Brain microvascular endothelial cell (primary cell): ENCODE data around the gene DEPDC5.
A peak's percentile ranks its signal among the peaks of the same experiment; 100 is the strongest.

Experiments
- DNase-seq: peaks from one replicate; pipeline ENCODE4 v3.0.0-alpha.2; 2020
- H3K27ac ChIP-seq: fragments of 250-450 bp; sonication (Bioruptor Pico); 2 replicates; pipeline ENCODE4 v1.5.1; 2020; ENCODE audit warnings: mild to moderate bottlenecking, moderate library complexity
- H3K27me3 ChIP-seq: fragments of 250-450 bp; sonication (Bioruptor Pico); replicated peaks from 2 replicates; pipeline ENCODE4 v1.5.1; 2020; ENCODE audit warnings: mild to moderate bottlenecking
- H3K36me3 ChIP-seq: fragments of 250-450 bp; sonication (Bioruptor Pico); replicated peaks from 2 replicates; pipeline ENCODE4 v1.5.1; 2020; ENCODE audit warnings: mild to moderate bottlenecking
- H3K4me3 ChIP-seq: 2 replicates; pipeline ENCODE4 v1.5.1; 2011; ENCODE audit warnings: low read depth, mild to moderate bottlenecking, control low read depth, low read length, moderate library complexity
- CTCF ChIP-seq: IDR thresholded peaks from 2 replicates; pipeline ENCODE4 v1.5.1; 2011; ENCODE audit warnings: low read depth, mild to moderate bottlenecking, moderate library complexity, low read length, control low read depth, inconsistent platforms; ENCODE audit errors: missing control alignments
- in situ Hi-C: cut with HindIII; loops from 2 replicates; pipeline ENCODE4 v1.10.0; 2017; ENCODE audit warnings: low sequenced_read_pairs, low pct_ligation_motif_present

The DEPDC5 gene

GRCh38 chr22:31743871-31744270, 9.9 kb upstream of the DEPDC5 start:
- peaks cover 9% of the 10 kb centered on the region for H3K36me3 ChIP-seq
- in situ Hi-C loops: no loop called here

GRCh38 chr22:31747441-31747840, 6.4 kb upstream of the DEPDC5 start:
- H3K4me3 ChIP-seq: no peak overlapping the region
- in situ Hi-C loops: no loop called here
- no peaks in the 10 kb centered on the region for H3K36me3 ChIP-seq
- no peak for TF ChIP-seq CTCF
- DNase-seq: no peak
- no peaks in the 10 kb centered on the region for H3K27me3 ChIP-seq
- no peak overlapping the region for H3K27ac ChIP-seq

More at GRCh38 chr22:31743871-31744270, 9.9 kb upstream of the DEPDC5 start:
- no peak for TF ChIP-seq CTCF
- no peak overlapping the region for H3K4me3 ChIP-seq
- H3K27me3 ChIP-seq: no peaks in the 10 kb centered on the region
- H3K27ac ChIP-seq: no peak overlapping the region
- DNase-seq: no peak

- Histone ChIP-seq H3K27ac (no peak overlapping the region), H3K4me3 (peak overlapping the region; percentile 95), H3K36me3 (no peaks in the 10 kb centered on the region), H3K27me3 (no peaks in the 10 kb centered on the region)
- TF ChIP-seq CTCF: no peak
- no peak for DNase-seq
- in situ Hi-C loops: no loop called here
Observed at GRCh38 chr22:31748490-31748889, 5.3 kb upstream of the DEPDC5 start.

- peak within 1 kb of the TSS; percentile 95 for H3K4me3 ChIP-seq
- peak within 1 kb of the TSS; percentile 79 for H3K27ac ChIP-seq
- H3K27me3 ChIP-seq: no peaks in the 10 kb centered on the region
- DNase-seq: peak; percentile 93
- in situ Hi-C loops: no loop called here
- no peak for TF ChIP-seq CTCF
- no peaks in the 10 kb centered on the region for H3K36me3 ChIP-seq
Observed at GRCh38 chr22:31749636-31750364, 4.0 kb upstream of the DEPDC5 start, which contains the start of gene PRR14L. Gene PRR14L, minus strand, starts transcription at chr22:31750132. Its CDS starts 11,272 bp downstream, at chr22:31738860.

- in situ Hi-C loops: no loop called here
- no peak for TF ChIP-seq CTCF
- H3K36me3 ChIP-seq: no peaks in the 10 kb centered on the region
- H3K4me3 ChIP-seq: no peak overlapping the region
- no peak overlapping the region for H3K27ac ChIP-seq
- no peaks in the 10 kb centered on the region for H3K27me3 ChIP-seq
- DNase-seq: no peak
Observed at GRCh38 chr22:31750365-31751284, 3.2 kb upstream of the DEPDC5 start.
